Omental fat pad (tissue), 4 donors: Measurements from ENCODE around the gene CT45A3. TPM values are rescaled to one million over a fixed set of nuclear protein-coding genes. Genes with fewer than 3 reads are reported as not detected.
"Not testable (repeated sequence)": the region's sequence is repeated elsewhere in the genome, so short reads cannot be mapped to it uniquely, and the experiment has no call there.

ENCODE experiments used
- ATAC-seq: fragments of 150-250 bp; one replicate; pipeline ENCODE4 v1.9.1; 2016; ENCODE audit warnings: mild to moderate bottlenecking, moderate library complexity; ENCODE audit not compliant: low FRiP score
- DNase-seq: peaks from one replicate; pipeline ENCODE4 v3.0.0-alpha.2; 2019; ENCODE audit warnings: low spot score
- total RNA-seq, 4 donors: library from RNA; depleted of rRNA; stranded (reverse); fragments of >200 nt; gene quantifications; one replicate each; pipeline ENCODE4 v1.1.0, GENCODE V29; 2016
- TF ChIP-seq, protein P1 (sequence below), 3 donors: fragments of 450-650 bp; IDR thresholded peaks; one replicate each; pipeline ENCODE4 v1.5.1; 2016 to 2017; ENCODE audit warnings: antibody characterized with exemption in 3 of 3, mild to moderate bottlenecking in 3 of 3, moderate library complexity in 2 of 3

CT45A3 gene
- not detected for total RNA-seq

DNA sequence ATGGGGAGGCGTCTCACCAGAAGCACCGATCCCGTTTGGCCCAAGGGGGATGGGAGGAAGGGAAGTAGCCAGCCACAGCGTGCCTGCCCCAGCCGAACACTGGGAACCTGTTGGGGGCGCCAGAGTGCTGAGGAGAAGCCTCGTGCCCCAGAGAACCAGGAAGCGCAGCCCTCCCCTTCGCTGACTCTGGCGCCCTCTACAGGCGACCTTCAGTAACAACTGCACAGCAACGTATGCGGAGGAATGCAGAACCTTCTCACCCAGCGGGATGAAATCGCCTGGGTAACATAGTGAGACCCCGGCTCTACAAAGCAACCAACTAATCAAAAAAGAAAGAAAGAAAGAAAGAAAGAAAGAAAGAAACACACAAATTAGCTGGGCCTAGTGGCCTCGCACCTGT lies at the start of gene CT45A3:
Gene CT45A3, minus strand, starts transcription at position 101 of the 400 bp plus-strand sequence. CDS start 3,747 bp downstream, outside the sequence.
- DNase-seq, ATAC-seq: not testable (repeated sequence)

DNA sequence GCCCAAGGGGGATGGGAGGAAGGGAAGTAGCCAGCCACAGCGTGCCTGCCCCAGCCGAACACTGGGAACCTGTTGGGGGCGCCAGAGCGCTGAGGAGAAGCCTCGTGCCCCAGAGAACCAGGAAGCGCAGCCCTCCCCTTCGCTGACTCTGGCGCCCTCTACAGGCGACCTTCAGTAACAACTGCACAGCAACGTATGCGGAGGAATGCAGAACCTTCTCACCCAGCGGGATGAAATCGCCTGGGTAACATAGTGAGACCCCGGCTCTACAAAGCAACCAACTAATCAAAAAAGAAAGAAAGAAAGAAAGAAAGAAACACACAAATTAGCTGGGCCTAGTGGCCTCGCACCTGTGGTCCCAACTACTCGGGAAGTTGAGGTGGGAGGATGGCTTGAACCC lies 34.7 kb upstream of the CT45A3 start, which contains the start of gene CT45A6:
Gene CT45A6, minus strand, starts transcription at position 101 of the 400 bp plus-strand sequence. CDS start 3,794 bp downstream, outside the sequence.
- not testable (repeated sequence) for DNase-seq, ATAC-seq

- not testable (repeated sequence) for ATAC-seq, DNase-seq
Observed at GRCh38 chrX:135785403-135785802, 17.4 kb upstream of the CT45A3 start, which contains the start of gene CT45A5. CT45A5 (minus strand) TSS chrX:135785503; CDS start chrX:135781729, 3,774 bp downstream.

- not testable (repeated sequence) for ATAC-seq, DNase-seq
Observed at GRCh38 chrX:135744739-135745138, 23.3 kb downstream of the CT45A3 start.

DNA sequence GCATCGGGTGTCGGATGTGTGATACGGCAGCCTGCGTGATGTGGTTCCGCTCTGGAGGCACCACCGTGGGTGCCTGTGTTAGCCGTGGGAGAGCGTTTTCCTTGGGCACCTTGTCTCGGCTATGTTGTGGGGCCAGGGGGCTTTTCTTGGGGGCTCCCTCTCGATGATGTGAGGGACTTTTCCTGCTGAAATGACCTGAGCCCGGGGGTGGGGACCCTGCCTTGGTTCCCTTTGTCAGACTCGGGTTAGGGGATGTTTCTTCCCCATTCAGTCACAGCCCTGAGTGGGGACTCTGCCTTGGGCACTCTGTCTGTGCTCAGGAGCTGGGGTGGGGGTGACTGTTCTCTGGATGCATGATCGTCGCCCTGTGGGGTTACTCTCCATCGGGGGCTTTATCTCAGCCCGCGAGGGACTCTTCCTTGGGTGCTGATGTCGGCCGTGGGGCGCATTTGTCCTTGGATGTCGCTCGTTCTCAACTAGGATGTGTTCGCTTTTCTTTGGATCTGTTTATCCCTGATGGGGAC lies 26.7 kb downstream of the CT45A3 start:
- DNase-seq (no peak), ATAC-seq (no peak)
- TF ChIP-seq, protein P1, sequence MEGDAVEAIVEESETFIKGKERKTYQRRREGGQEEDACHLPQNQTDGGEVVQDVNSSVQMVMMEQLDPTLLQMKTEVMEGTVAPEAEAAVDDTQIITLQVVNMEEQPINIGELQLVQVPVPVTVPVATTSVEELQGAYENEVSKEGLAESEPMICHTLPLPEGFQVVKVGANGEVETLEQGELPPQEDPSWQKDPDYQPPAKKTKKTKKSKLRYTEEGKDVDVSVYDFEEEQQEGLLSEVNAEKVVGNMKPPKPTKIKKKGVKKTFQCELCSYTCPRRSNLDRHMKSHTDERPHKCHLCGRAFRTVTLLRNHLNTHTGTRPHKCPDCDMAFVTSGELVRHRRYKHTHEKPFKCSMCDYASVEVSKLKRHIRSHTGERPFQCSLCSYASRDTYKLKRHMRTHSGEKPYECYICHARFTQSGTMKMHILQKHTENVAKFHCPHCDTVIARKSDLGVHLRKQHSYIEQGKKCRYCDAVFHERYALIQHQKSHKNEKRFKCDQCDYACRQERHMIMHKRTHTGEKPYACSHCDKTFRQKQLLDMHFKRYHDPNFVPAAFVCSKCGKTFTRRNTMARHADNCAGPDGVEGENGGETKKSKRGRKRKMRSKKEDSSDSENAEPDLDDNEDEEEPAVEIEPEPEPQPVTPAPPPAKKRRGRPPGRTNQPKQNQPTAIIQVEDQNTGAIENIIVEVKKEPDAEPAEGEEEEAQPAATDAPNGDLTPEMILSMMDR (IDR thresholded peaks at IDR 0.05), result no peak

GRCh38 chrX:135740681-135741149 lies 27.3 kb downstream of the CT45A3 start:
- DNase-seq (no peak), ATAC-seq (no peak)
- TF ChIP-seq, protein P1 (IDR thresholded peaks at IDR 0.05), result no peak

DNA sequence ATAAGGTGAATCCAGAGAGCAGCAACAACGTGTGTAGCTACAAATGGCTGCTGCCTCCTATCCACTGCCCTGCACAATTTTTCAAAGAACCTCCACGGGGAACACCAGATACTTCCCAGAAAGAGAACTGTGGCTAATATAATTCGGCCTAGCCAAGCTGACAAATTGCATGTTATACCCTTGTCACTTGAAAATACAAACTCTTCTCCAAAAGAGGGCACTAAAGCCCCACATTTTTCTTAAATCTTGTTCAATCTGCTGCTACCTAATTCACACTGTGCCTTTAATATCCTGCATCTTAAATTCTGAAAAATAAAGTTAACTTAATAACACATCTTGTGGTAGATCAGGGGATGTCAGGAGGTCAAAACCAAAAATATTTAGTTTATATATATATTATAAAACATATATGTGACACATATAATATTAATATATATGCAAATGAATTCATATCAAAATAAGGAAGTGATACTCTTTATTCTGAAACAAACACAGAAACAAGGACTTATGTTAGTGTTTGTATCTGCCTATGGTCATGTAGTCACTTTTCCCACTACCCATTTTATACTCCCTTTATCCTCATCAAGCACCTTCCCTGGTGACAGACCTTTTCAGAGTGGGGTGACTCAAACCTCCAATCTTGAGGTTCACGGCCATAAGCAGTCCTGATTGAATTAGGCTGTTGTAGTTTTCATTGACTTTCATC lies 30.5 kb downstream of the CT45A3 start:
- no peak for DNase-seq
- no peak for ATAC-seq
- TF ChIP-seq, protein P1 (IDR thresholded peaks at IDR 0.05), result no peak

DNA sequence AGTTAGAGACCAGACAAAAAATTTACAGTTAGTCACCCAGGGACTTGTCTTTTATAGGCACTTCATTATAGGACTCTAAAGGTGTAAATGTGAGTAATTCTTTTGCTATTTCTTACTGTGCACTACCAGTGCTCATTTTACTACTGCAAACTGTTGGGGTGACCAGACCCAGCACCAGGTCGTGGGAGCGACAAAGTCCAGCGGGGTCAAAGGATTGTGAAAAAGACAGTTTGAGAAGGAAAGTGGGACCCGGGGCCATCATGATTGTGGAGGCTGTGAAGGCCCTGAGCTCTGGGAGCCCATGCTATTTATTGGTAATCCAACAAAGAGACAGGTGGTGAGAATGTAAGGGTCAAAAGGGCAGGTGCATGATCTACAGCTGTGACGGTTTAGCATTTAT lies 33.3 kb downstream of the CT45A3 start:
- ATAC-seq, DNase-seq: not testable (repeated sequence)

GRCh38 chrX:135713795-135714194 lies 54.2 kb downstream of the CT45A3 start:
- ATAC-seq, result no peak
- no peak for DNase-seq
- TF ChIP-seq, protein P1 (IDR thresholded peaks at IDR 0.05), result no peak

- not testable (repeated sequence) for DNase-seq, ATAC-seq
Observed at GRCh38 chrX:135713183-135713689, 54.8 kb downstream of the CT45A3 start, which contains the start of gene CT45A1. CT45A1 (plus strand) TSS chrX:135713639; CDS start chrX:135718941, 5,302 bp downstream.
